Measurements from ENCODE around the gene USP33. TPM values are rescaled to one million over a fixed set of nuclear protein-coding genes. Genes with fewer than 3 reads are reported as not detected.

Gene USP33
- total and polyA plus RNA-seq, 10 of the 15 experiments (the other 5 are each of a cell fraction or from before 2014, with no cell fraction given), result 13.1 to 49.9 (median 32.2) TPM

DNA sequence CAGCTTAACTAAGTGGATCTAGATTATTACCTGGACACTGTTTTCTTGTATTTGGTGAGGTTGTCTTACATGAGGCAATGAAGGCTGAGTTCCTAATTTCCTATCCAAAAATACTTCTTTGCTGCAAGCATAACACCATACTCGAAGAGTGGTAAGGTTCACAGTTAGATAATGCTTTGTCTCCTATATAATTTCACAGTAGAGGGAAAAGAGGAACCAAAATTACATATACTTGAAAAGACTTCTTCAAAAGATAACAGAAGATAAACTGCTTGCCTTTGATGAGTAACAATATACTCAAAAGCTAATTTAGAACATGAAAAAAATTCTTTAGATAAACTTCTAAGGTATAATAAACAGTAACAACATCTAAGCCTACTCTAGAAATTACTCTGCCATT, 20.4 kb downstream of the USP33 start (continued):
- no peak for TF ChIP-seq USF2 (IDR thresholded peaks at IDR 0.05; ENCODE audit: borderline replicate concordance, low read depth, low read length)
- no peak for TF ChIP-seq STAT3 (IDR thresholded peaks at IDR 0.05; ENCODE audit: low read depth, low read length)
- TF ChIP-seq RELB (IDR thresholded peaks at IDR 0.05; ENCODE audit: low read depth), result no peak
- TF ChIP-seq EZH2 (IDR thresholded peaks at IDR 0.05; ENCODE audit: borderline replicate concordance, control insufficient read depth, low read depth, low read length), result no peak
- TF ChIP-seq TCF3 (IDR thresholded peaks at IDR 0.05; ENCODE audit: borderline replicate concordance, insufficient read depth, low read depth, low read length), result no peak
- TF ChIP-seq CBFB (IDR thresholded peaks at IDR 0.05; ENCODE audit: low read depth), result no peak
- TF ChIP-seq ZNF207 (IDR thresholded peaks at IDR 0.05; ENCODE audit: borderline replicate concordance), result no peak
- no peak for TF ChIP-seq ZNF687 (IDR thresholded peaks at IDR 0.05)
- no peak for TF ChIP-seq E2F4 (IDR thresholded peaks at IDR 0.05; ENCODE audit: low read depth, low read length)

Data from GM12878 (cell line).